B cell (primary cell): ENCODE data around the gene UNC5C. TPM values are rescaled to one million over a fixed set of nuclear protein-coding genes. Genes with fewer than 3 reads are reported as not detected.

Experiments used
- ATAC-seq: fragments of 200-7000 bp; cut with Tn5 transposase; one replicate; pipeline ENCODE4 v1.10.0; 2021; ENCODE audit warnings: low read depth, mild to moderate bottlenecking, moderate number of reproducible peaks, moderate library complexity
- CTCF ChIA-PET: fragments of 350-600 bp; sonication (Branson Sonifier 250); formaldehyde crosslinking; loops from one replicate; lab custom pipeline; 2021; ENCODE audit warnings: antibody characterized with exemption, inconsistent platforms; lab: Charles Lee
- POLR2A ChIA-PET: fragments of 350-600 bp; sonication (Branson Sonifier 250); formaldehyde crosslinking; loops from one replicate; lab custom pipeline; 2021; ENCODE audit warnings: antibody characterized with exemption; lab: Charles Lee
- DNase-seq: peaks from one replicate; pipeline ENCODE4 v3.0.0; 2013
- H2AFZ ChIP-seq: 2 replicates; pipeline ENCODE4 v1.6.1; 2012; ENCODE audit warnings: mild to moderate bottlenecking, low read depth, low read length; ENCODE audit not compliant: insufficient read depth, poor library complexity, severe bottlenecking
- H3K27ac ChIP-seq, 2 donors: 1 replicate in 1 of 2; 2 replicates in 1 of 2; pipeline ENCODE4 v1.5.1; 2012 to 2013; ENCODE audit warnings: low read length in 2 of 2, mild to moderate bottlenecking in 2 of 2, moderate library complexity in 1 of 2
- H3K27me3 ChIP-seq, 4 experiments: fragments of 200-600 bp in 1 of 4; sonication (generic) in 1 of 4; replicated peaks in 1 of 4; 1 replicate in 2 of 4; 2 replicates in 2 of 4; pipeline versions ENCODE4 v1.6.1 to v1.7.0; 2013 to 2016; ENCODE audit warnings: low read length in 3 of 4, mild to moderate bottlenecking in 2 of 4, mixed read lengths in 1 of 4, moderate library complexity in 1 of 4; ENCODE audit not compliant: insufficient read depth in 4 of 4, control insufficient read depth in 3 of 4; ENCODE audit errors: control extremely low read depth in 1 of 4
- H3K36me3 ChIP-seq, 2 experiments: replicated peaks in 1 of 2; 1 replicate in 1 of 2; 2 replicates in 1 of 2; pipeline versions ENCODE4 v1.6.1 to v1.7.1; 2013; ENCODE audit warnings: low read length in 1 of 2; ENCODE audit not compliant: insufficient read depth in 2 of 2, control insufficient read depth in 1 of 2; ENCODE audit errors: control extremely low read depth in 1 of 2, extremely low read depth in 1 of 2
- H3K4me1 ChIP-seq, 2 donors: fragments of 200-600 bp in 1 of 2; sonication (generic) in 1 of 2; 1 replicate in 1 of 2; 2 replicates in 1 of 2; pipeline versions ENCODE4 v1.5.1 to v1.6.1; 2013 to 2017; ENCODE audit warnings: low read length in 2 of 2; ENCODE audit not compliant: control insufficient read depth in 2 of 2, insufficient read depth in 2 of 2
- H3K4me2 ChIP-seq: replicated peaks from 2 replicates; pipeline ENCODE3; 2012; ENCODE audit warnings: mild to moderate bottlenecking, low read depth, low read length; ENCODE audit not compliant: poor library complexity, severe bottlenecking
- H3K4me3 ChIP-seq, 5 experiments: fragments of 200-600 bp in 1 of 5; sonication (generic) in 1 of 5; 1 replicate in 3 of 5; 2 replicates in 2 of 5; pipeline versions ENCODE4 v1.5.1 to v1.7.0; 2011 to 2016; ENCODE audit warnings: low read length in 4 of 5, mild to moderate bottlenecking in 4 of 5, low read depth in 2 of 5, control low read depth in 1 of 5, moderate library complexity in 1 of 5; ENCODE audit not compliant: insufficient read depth in 1 of 5; ENCODE audit errors: control extremely low read depth in 1 of 5, extremely low read depth in 1 of 5
- H3K79me2 ChIP-seq: fragments of 200-600 bp; sonication (generic); one replicate; pipeline ENCODE4 v1.6.0; 2016; ENCODE audit warnings: low read length; ENCODE audit not compliant: control insufficient read depth, insufficient read depth
- H3K9ac ChIP-seq: fragments of 200-600 bp; sonication (generic); 2 replicates; pipeline ENCODE4 v1.6.1; 2017; ENCODE audit warnings: mild to moderate bottlenecking, low read length, moderate library complexity
- H3K9me3 ChIP-seq, 3 donors: one replicate each; pipeline versions ENCODE4 v1.6.1 to v1.7.1; 2013; ENCODE audit warnings: low read length in 2 of 3; ENCODE audit not compliant: control insufficient read depth in 2 of 3, insufficient read depth in 1 of 3; ENCODE audit errors: control extremely low read depth in 1 of 3
- H4K20me1 ChIP-seq: 2 replicates; pipeline ENCODE4 v1.6.0; 2012; ENCODE audit warnings: mild to moderate bottlenecking, low read length; ENCODE audit not compliant: insufficient read depth, control insufficient read depth, poor library complexity, severe bottlenecking
- H3K27ac Mint-ChIP-seq: one replicate; pipeline ENCODE4 v1.8.0; 2021; ENCODE audit warnings: mixed read lengths
- H3K27me3 Mint-ChIP-seq: one replicate; pipeline ENCODE4 v1.8.0; 2021; ENCODE audit warnings: mixed read lengths
- H3K4me1 Mint-ChIP-seq: one replicate; pipeline ENCODE4 v1.8.0; 2021; ENCODE audit warnings: mixed read lengths
- H3K4me3 Mint-ChIP-seq: one replicate; pipeline ENCODE4 v1.8.0; 2021; ENCODE audit warnings: mixed read lengths
- H3K9me3 Mint-ChIP-seq: one replicate; pipeline ENCODE4 v1.8.0; 2022; ENCODE audit warnings: mixed read lengths; ENCODE audit not compliant: insufficient read depth
- EZH2 ChIP-seq: IDR thresholded peaks from 2 replicates; pipeline ENCODE4 v1.6.1; 2012; ENCODE audit warnings: borderline replicate concordance, low read depth, mild to moderate bottlenecking, moderate library complexity, low read length; ENCODE audit not compliant: insufficient read depth, poor library complexity, severe bottlenecking
- WGBS: methylation state at CpG from one replicate; pipeline ENCODE4 v1.1.5; 2013; ENCODE audit warnings: missing lambda C conversion rate; ENCODE audit not compliant: insufficient coverage; 5-methylcytosine and 5-hydroxymethylcytosine counted together
- intact Hi-C: fragments of 100-400 bp; cut with micrococcal nuclease; formaldehyde crosslinking; loops from one replicate; pipeline ENCODE4 v1.10.0; 2022
- polyA plus RNA-seq: library from polyadenylated mRNA; depleted of rRNA; stranded (reverse); fragments of >200 nt; gene quantifications from 2 replicates; pipeline ENCODE4 v1.2.3, GENCODE V29; 2012
- total RNA-seq, 2 donors: library from RNA; stranded (reverse); fragments of 120-200 nt in 1 of 2; gene quantifications; 1 replicate in 1 of 2; 2 replicates in 1 of 2; pipeline versions ENCODE4 v1.2.3 to v1.2.4, GENCODE V29; 2013 to 2022
- TF ChIP-seq, protein P1 (sequence below): fragments of 200-600 bp; IDR thresholded peaks from one replicate; pipeline ENCODE4 v1.8.0; 2022; ENCODE audit warnings: antibody characterized with exemption, mild to moderate bottlenecking

The UNC5C gene
- total and polyA plus RNA-seq, 2 donors (not counting 1 experiment from before 2014, with no cell fraction given) = not detected

GRCh38 chr4:95526075-95526474 lies 22.7 kb downstream of the UNC5C start:
- Histone ChIP-seq H3K27me3 (no peaks in the 10 kb centered on the region), H3K9me3 (peaks cover 0 to 3% (median 0%) of the 10 kb centered on the region in 3 donors), H2AFZ (no peak overlapping the region), H3K9ac (no peak overlapping the region), H3K36me3 (no peaks in the 10 kb centered on the region), H3K4me3 (no peak overlapping the region), H3K27ac (no peak overlapping the region), H4K20me1 (no peaks in the 10 kb centered on the region), H3K4me1 (no peaks in the 10 kb centered on the region), H3K4me2 (no peak overlapping the region), H3K79me2 (no peaks in the 10 kb centered on the region)
- CTCF ChIA-PET = no interaction called here
- POLR2A ChIA-PET = no interaction called here
- intact Hi-C loops = no loop called here
- H3K27me3 Mint-ChIP-seq = no peaks in the 10 kb centered on the region
- TF ChIP-seq, protein P1, sequence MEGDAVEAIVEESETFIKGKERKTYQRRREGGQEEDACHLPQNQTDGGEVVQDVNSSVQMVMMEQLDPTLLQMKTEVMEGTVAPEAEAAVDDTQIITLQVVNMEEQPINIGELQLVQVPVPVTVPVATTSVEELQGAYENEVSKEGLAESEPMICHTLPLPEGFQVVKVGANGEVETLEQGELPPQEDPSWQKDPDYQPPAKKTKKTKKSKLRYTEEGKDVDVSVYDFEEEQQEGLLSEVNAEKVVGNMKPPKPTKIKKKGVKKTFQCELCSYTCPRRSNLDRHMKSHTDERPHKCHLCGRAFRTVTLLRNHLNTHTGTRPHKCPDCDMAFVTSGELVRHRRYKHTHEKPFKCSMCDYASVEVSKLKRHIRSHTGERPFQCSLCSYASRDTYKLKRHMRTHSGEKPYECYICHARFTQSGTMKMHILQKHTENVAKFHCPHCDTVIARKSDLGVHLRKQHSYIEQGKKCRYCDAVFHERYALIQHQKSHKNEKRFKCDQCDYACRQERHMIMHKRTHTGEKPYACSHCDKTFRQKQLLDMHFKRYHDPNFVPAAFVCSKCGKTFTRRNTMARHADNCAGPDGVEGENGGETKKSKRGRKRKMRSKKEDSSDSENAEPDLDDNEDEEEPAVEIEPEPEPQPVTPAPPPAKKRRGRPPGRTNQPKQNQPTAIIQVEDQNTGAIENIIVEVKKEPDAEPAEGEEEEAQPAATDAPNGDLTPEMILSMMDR = no peak
- no peak for TF ChIP-seq EZH2
- no peak for ATAC-seq
- no peak overlapping the region for H3K27ac Mint-ChIP-seq
- no peaks in the 10 kb centered on the region for H3K4me1 Mint-ChIP-seq
- no peaks in the 10 kb centered on the region for H3K9me3 Mint-ChIP-seq
- WGBS = no CpG with 5 or more reads among the region's 2 CpGs
- DNase-seq = no peak
- no peak overlapping the region for H3K4me3 Mint-ChIP-seq

GRCh38 chr4:95524729-95525128 lies 24.0 kb downstream of the UNC5C start:
- Histone ChIP-seq H3K36me3 (no peaks in the 10 kb centered on the region), H3K4me3 (no peak overlapping the region), H3K9ac (no peak overlapping the region), H4K20me1 (no peaks in the 10 kb centered on the region), H3K27me3 (no peaks in the 10 kb centered on the region), H3K79me2 (no peaks in the 10 kb centered on the region), H3K4me1 (no peaks in the 10 kb centered on the region), H3K27ac (no peak overlapping the region), H2AFZ (no peak overlapping the region), H3K9me3 (peaks cover 0 to 3% (median 0%) of the 10 kb centered on the region in 3 donors), H3K4me2 (no peak overlapping the region)
- ChIA-PET CTCF (no interaction called here), POLR2A (no interaction called here)
- H3K4me1 Mint-ChIP-seq = no peaks in the 10 kb centered on the region
- DNase-seq (no peak), ATAC-seq (no peak)
- no peaks in the 10 kb centered on the region for H3K27me3 Mint-ChIP-seq
- no peaks in the 10 kb centered on the region for H3K9me3 Mint-ChIP-seq
- no peak overlapping the region for H3K27ac Mint-ChIP-seq
- H3K4me3 Mint-ChIP-seq = no peak overlapping the region
- WGBS = 80% methylated on average over 1 of the region's 2 CpGs
- intact Hi-C loops = no loop called here
- no peak for TF ChIP-seq EZH2
- TF ChIP-seq, protein P1 = no peak
